Muscle of arm (tissue), 12 donors: ENCODE measurements around the gene HMGCL. TPM values are rescaled to one million over a fixed set of nuclear protein-coding genes. Genes with fewer than 3 reads are reported as not detected.
"Not testable (repeated sequence)": the region's sequence is repeated elsewhere in the genome, so short reads cannot be mapped to it uniquely, and the experiment has no call there.

Source experiments
- DNase-seq: peaks from one replicate; pipeline ENCODE4 v3.0.0-alpha.2; 2013
- polyA plus RNA-seq, 12 donors: library from polyadenylated mRNA; unstranded; fragments of 120-200 nt; gene quantifications; one replicate each; pipeline ENCODE4 v1.2.1, GENCODE V29; 2013; ENCODE audit not compliant: insufficient read length in 12 of 12

The HMGCL gene
- polyA plus RNA-seq, 12 donors = 13.2 to 28.0 (median 22.5) TPM; not detected in 1

GRCh38 chr1:23836037-23836436, 10.8 kb upstream of the HMGCL start:
- no peak for DNase-seq

GRCh38 chr1:23834156-23834555, 8.9 kb upstream of the HMGCL start:
- DNase-seq = not testable (repeated sequence)

GRCh38 chr1:23827717-23828116, 2.5 kb upstream of the HMGCL start:
- DNase-seq = no peak

GRCh38 chr1:23826590-23826989, 1.4 kb upstream of the HMGCL start:
- DNase-seq = not testable (repeated sequence)

GRCh38 chr1:23825762-23826522, 713 bp upstream of the HMGCL start:
- DNase-seq = no peak

- DNase-seq = no peak
These were observed 536 bp downstream of the HMGCL start for GRCh38 chr1:23824711-23825075.

GRCh38 chr1:23823767-23824166, 1.5 kb downstream of the HMGCL start:
- no peak for DNase-seq

GRCh38 chr1:23817633-23818032, 7.6 kb downstream of the HMGCL start:
- no peak for DNase-seq

GRCh38 chr1:23816906-23817305, 8.3 kb downstream of the HMGCL start:
- DNase-seq = no peak

GRCh38 chr1:23816361-23816760, 8.9 kb downstream of the HMGCL start:
- no peak for DNase-seq

GRCh38 chr1:23814016-23814415, 11.2 kb downstream of the HMGCL start:
- DNase-seq = no peak

- no peak for DNase-seq
These were observed 14.2 kb downstream of the HMGCL start for GRCh38 chr1:23810818-23811540.

GRCh38 chr1:23809751-23810171, 15.5 kb downstream of the HMGCL start:
- DNase-seq = no peak

- no peak for DNase-seq
These were observed 17.8 kb downstream of the HMGCL start for GRCh38 chr1:23807453-23807852.

- DNase-seq = no peak
These were observed 18.9 kb downstream of the HMGCL start for GRCh38 chr1:23806280-23806679.

GRCh38 chr1:23805025-23805424, 20.2 kb downstream of the HMGCL start:
- no peak for DNase-seq

- DNase-seq = no peak
These were observed 20.9 kb downstream of the HMGCL start for GRCh38 chr1:23804183-23804835.

- no peak for DNase-seq
These were observed 21.6 kb downstream of the HMGCL start for GRCh38 chr1:23803674-23804073.

GRCh38 chr1:23802809-23803342, 22.4 kb downstream of the HMGCL start:
- DNase-seq = not testable (repeated sequence)

GRCh38 chr1:23801876-23802275, 23.4 kb downstream of the HMGCL start:
- DNase-seq = no peak

GRCh38 chr1:23801338-23801748, 23.9 kb downstream of the HMGCL start:
- DNase-seq = no peak
